ENCODE measurements around the gene NISCH. TPM values are rescaled to one million over a fixed set of nuclear protein-coding genes. Genes with fewer than 3 reads are reported as not detected.

The NISCH gene
- polyA plus RNA-seq, 1 donor (not counting 4 experiments of a cell fraction or from before 2014, with no cell fraction given) = 48.1 TPM

GRCh38 chr3:52435246-52436101 lies 19.9 kb upstream of the NISCH start:
- H4K20me1 ChIP-seq (ENCODE audit: control insufficient read depth, extremely low read depth, insufficient read depth, low read length) = no peaks in the 10 kb centered on the region

GRCh38 chr3:52436500-52437149 lies 18.8 kb upstream of the NISCH start:
- no peaks in the 10 kb centered on the region for H3K9me1 ChIP-seq (ENCODE audit: control insufficient read depth, extremely low read depth, insufficient read depth, low read length)
- TF ChIP-seq EZH2 (IDR thresholded peaks at IDR 0.05; ENCODE audit: low read length) (no peak), CTCF (optimal IDR thresholded peaks at IDR 0.05 in 1 of 3, IDR thresholded peaks at IDR 0.05 in 1 of 3, conservative IDR thresholded peaks at IDR 0.05 in 1 of 3; ENCODE audit: extremely low read depth in 1 of 3, insufficient read depth in 2 of 3, low read length in 3 of 3) (no peak)
- FAIRE-seq (no peak), DNase-seq (ENCODE audit: low read depth, low spot score) (no peak)
- H3K9ac ChIP-seq (ENCODE audit: control insufficient read depth, extremely low read depth, insufficient read depth, low read length) = no peak overlapping the region
- H4K20me1 ChIP-seq (ENCODE audit: control insufficient read depth, extremely low read depth, insufficient read depth, low read length) = no peaks in the 10 kb centered on the region
- H2AFZ ChIP-seq (ENCODE audit: control insufficient read depth, low read length) = no peak overlapping the region
- H3K27ac ChIP-seq (ENCODE audit: control insufficient read depth, insufficient read depth, low read length) = no peak overlapping the region
- H3K27me3 ChIP-seq (ENCODE audit: control insufficient read depth, extremely low read depth, insufficient read depth, low read length) = no peaks in the 10 kb centered on the region
- no peaks in the 10 kb centered on the region for H3K9me3 ChIP-seq (ENCODE audit: control insufficient read depth, low read depth, low read length)
- no peaks in the 10 kb centered on the region for H3K36me3 ChIP-seq (ENCODE audit: control insufficient read depth in 2 of 2, extremely low read depth in 1 of 2, insufficient read depth in 2 of 2, low read length in 2 of 2)
- no peaks in the 10 kb centered on the region for H3K79me2 ChIP-seq (ENCODE audit: control insufficient read depth, insufficient read depth, low read length)
- dilution Hi-C loops (cut with MboI; ENCODE audit: extremely low pct_ligation_motif_present, low sequenced_read_pairs) = no loop called here
- peaks cover 22% of the 10 kb centered on the region for H3K4me1 ChIP-seq (ENCODE audit: control insufficient read depth, extremely low read depth, insufficient read depth, low read length)
- no peak overlapping the region for H3K4me2 ChIP-seq (ENCODE audit: control insufficient read depth, extremely low read depth, insufficient read depth, low read depth, low read length)
- H3K4me3 ChIP-seq (ENCODE audit: control insufficient read depth in 2 of 3, extremely low read depth in 1 of 3, insufficient read depth in 2 of 3, low read depth in 1 of 3, low read length in 3 of 3) = no peak overlapping the region

More at GRCh38 chr3:52435246-52436101, 19.9 kb upstream of the NISCH start:
- no peak for FAIRE-seq
- H3K4me2 ChIP-seq (ENCODE audit: control insufficient read depth, extremely low read depth, insufficient read depth, low read depth, low read length) = no peak overlapping the region
- H3K27ac ChIP-seq (ENCODE audit: control insufficient read depth, insufficient read depth, low read length) = no peak overlapping the region
- no peaks in the 10 kb centered on the region for H3K27me3 ChIP-seq (ENCODE audit: control insufficient read depth, extremely low read depth, insufficient read depth, low read length)
- dilution Hi-C loops (cut with MboI; ENCODE audit: extremely low pct_ligation_motif_present, low sequenced_read_pairs) = no loop called here
- no peaks in the 10 kb centered on the region for H3K36me3 ChIP-seq (ENCODE audit: control insufficient read depth in 2 of 2, extremely low read depth in 1 of 2, insufficient read depth in 2 of 2, low read length in 2 of 2)
- no peak for DNase-seq (ENCODE audit: low read depth, low spot score)
- no peak overlapping the region for H3K4me3 ChIP-seq (ENCODE audit: control insufficient read depth in 2 of 3, extremely low read depth in 1 of 3, insufficient read depth in 2 of 3, low read depth in 1 of 3, low read length in 3 of 3)
- H3K9me1 ChIP-seq (ENCODE audit: control insufficient read depth, extremely low read depth, insufficient read depth, low read length) = no peaks in the 10 kb centered on the region
- no peak for TF ChIP-seq EZH2 (IDR thresholded peaks at IDR 0.05; ENCODE audit: low read length)
- TF ChIP-seq CTCF (optimal IDR thresholded peaks at IDR 0.05 in 1 of 3, IDR thresholded peaks at IDR 0.05 in 1 of 3, conservative IDR thresholded peaks at IDR 0.05 in 1 of 3; ENCODE audit: extremely low read depth in 1 of 3, insufficient read depth in 2 of 3, low read length in 3 of 3) = no peak
- H2AFZ ChIP-seq (ENCODE audit: control insufficient read depth, low read length) = no peak overlapping the region
- H3K9ac ChIP-seq (ENCODE audit: control insufficient read depth, extremely low read depth, insufficient read depth, low read length) = no peak overlapping the region
- peaks cover 22% of the 10 kb centered on the region for H3K4me1 ChIP-seq (ENCODE audit: control insufficient read depth, extremely low read depth, insufficient read depth, low read length)
- no peaks in the 10 kb centered on the region for H3K79me2 ChIP-seq (ENCODE audit: control insufficient read depth, insufficient read depth, low read length)
- H3K9me3 ChIP-seq (ENCODE audit: control insufficient read depth, low read depth, low read length) = no peaks in the 10 kb centered on the region
